HG03108 (cell line): ENCODE data around the gene SERTM2.

Experiments
- ATAC-seq: cut with Tn5 transposase; IDR thresholded peaks from one replicate; pipeline ENCODE4 v1.9.1; 2021; ENCODE audit warnings: moderate library complexity; ENCODE audit not compliant: unreplicated experiment

The SERTM2 gene

DNA sequence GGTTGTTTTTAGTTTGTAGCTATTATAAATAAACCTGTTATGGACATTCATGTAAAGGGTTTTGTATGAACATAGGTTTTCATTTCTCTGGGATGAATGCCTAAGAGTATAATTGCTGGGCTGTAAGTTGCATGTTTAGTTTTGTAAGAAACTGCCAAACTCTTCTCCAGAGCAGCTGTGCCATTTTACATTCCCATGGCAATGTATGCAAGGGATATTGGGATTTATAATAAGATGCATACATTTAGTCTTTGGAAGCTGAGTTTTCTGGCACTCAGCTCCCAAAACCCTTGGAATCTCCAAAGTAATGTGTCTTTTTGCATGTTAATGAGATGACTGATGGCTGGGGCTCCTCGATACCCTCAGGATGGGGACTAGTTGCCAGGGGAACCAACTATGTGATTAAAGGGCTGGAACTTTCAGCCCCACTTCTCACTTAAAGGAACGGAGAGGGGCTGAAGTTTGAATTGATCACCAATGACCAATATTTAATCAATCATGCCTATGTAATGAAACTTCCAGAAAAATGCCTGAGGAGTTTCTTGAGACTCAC lies 44.0 kb downstream of the SERTM2 start:
- no peak for ATAC-seq

GRCh38 chrX:111560801-111561200 lies 49.4 kb downstream of the SERTM2 start:
- no peak for ATAC-seq

GRCh38 chrX:111561851-111562250 lies 50.4 kb downstream of the SERTM2 start:
- no peak for ATAC-seq

DNA sequence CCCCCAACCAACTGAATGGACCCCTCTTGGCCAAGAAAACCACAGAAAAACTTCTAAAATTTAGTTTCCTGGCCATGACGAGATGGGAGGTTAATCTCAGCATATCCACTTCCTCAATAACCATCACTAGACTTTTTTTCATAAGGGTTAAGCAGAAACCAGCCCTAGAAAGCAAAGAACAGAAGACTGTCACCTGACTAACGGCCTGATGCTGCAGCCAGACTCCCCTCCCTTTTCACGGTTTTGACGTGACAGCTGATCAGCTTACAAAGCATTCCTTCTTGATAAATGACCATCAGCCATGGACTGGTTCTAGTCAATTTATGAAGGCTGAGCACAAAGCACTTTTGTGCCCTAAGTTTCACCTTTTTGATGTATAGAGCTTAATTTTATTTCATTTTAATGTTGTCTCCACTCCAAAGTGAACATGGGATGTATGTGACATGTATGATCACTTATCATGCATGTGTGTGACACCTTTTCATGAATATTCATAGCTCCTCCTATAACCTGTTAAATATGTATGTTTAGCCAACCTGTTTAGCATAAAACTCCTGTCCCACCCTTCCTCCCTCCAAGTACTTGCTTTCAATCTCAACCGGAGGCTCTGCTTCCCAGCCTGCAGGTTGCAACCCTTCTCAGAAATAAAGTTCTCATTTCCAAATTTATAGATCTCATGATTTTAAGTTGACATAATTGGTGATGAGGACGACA lies 56.3 kb downstream of the SERTM2 start:
- no peak for ATAC-seq

DNA sequence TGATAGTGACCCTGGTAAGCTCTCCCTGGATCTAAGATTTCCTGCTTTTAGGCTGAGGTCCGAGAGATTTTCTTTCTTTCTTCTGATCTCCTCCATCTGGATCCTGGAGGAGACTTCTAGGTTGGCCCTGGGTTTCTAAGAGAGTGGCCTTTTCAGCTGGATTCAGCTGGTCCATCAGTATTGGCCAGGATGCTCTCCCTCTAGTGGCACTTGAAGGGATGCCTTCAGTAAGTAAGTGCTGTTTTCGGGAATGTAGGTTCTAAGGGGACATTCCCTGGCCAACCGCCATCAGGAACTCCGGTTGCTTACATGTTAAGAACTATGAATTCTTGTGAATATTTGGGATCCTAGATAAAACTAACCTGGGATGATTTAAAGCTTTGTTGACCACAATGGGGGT lies 56.9 kb downstream of the SERTM2 start:
- no peak for ATAC-seq

- ATAC-seq, result no peak
Measured at GRCh38 chrX:111568817-111569216, 57.4 kb downstream of the SERTM2 start.
